H9 (cell line): Measurements from ENCODE around the gene HNF1A. TPM values are rescaled to one million over a fixed set of nuclear protein-coding genes. Genes with fewer than 3 reads are reported as not detected.

ENCODE experiments used
- DNase-seq: peaks from one replicate; pipeline ENCODE4 v3.0.0-alpha.2; 2017
- H2AFZ ChIP-seq: one replicate; pipeline ENCODE4 v1.6.1; 2013; ENCODE audit warnings: mild to moderate bottlenecking, low read length, control low read depth, moderate library complexity
- H2AK5ac ChIP-seq: 2 replicates; pipeline ENCODE4 v1.6.1; 2013; ENCODE audit warnings: low read length, control low read depth, mixed read lengths; ENCODE audit not compliant: insufficient read length
- H2BK120ac ChIP-seq: one replicate; pipeline ENCODE4 v1.6.1; 2013; ENCODE audit warnings: low read depth, mild to moderate bottlenecking, low read length, control low read depth, inconsistent platforms; ENCODE audit not compliant: poor library complexity, severe bottlenecking
- H2BK12ac ChIP-seq: 2 replicates; pipeline ENCODE4 v1.6.1; 2013; ENCODE audit warnings: low read length, control low read depth, mixed read lengths, low read depth; ENCODE audit not compliant: insufficient read length
- H2BK15ac ChIP-seq: 2 replicates; pipeline ENCODE4 v1.6.1; 2013; ENCODE audit warnings: low read depth, low read length, control low read depth
- H2BK20ac ChIP-seq: one replicate; pipeline ENCODE4 v1.6.1; 2013; ENCODE audit warnings: low read depth, mild to moderate bottlenecking, low read length, control low read depth, inconsistent platforms; ENCODE audit not compliant: poor library complexity, severe bottlenecking
- H2BK5ac ChIP-seq: 2 replicates; pipeline ENCODE4 v1.6.1; 2013; ENCODE audit warnings: low read length, control low read depth, mixed read lengths; ENCODE audit not compliant: insufficient read length
- H3K14ac ChIP-seq: 2 replicates; pipeline ENCODE4 v1.6.1; 2013; ENCODE audit warnings: low read length, control low read depth; ENCODE audit not compliant: insufficient read depth
- H3K18ac ChIP-seq: 2 replicates; pipeline ENCODE4 v1.6.1; 2013; ENCODE audit warnings: low read depth, mild to moderate bottlenecking, mixed read lengths, low read length, control low read depth; ENCODE audit not compliant: insufficient read length
- H3K23ac ChIP-seq: 2 replicates; pipeline ENCODE4 v1.6.1; 2013; ENCODE audit warnings: low read length, control low read depth, mixed read lengths, low read depth; ENCODE audit not compliant: insufficient read length
- H3K23me2 ChIP-seq: 2 replicates; pipeline ENCODE4 v1.6.1; 2013; ENCODE audit warnings: low read depth, mild to moderate bottlenecking, mixed read lengths, low read length, control low read depth; ENCODE audit not compliant: insufficient read length, poor library complexity, severe bottlenecking
- H3K27ac ChIP-seq: 2 replicates; pipeline ENCODE4 v1.5.1; 2013; ENCODE audit warnings: low read length, control low read depth, mixed read lengths, low read depth; ENCODE audit not compliant: insufficient read length
- H3K27me3 ChIP-seq: 2 replicates; pipeline ENCODE4 v1.6.1; 2013; ENCODE audit warnings: low read length, control low read depth, inconsistent platforms; ENCODE audit not compliant: insufficient read depth
- H3K4ac ChIP-seq: 2 replicates; pipeline ENCODE4 v1.6.1; 2013; ENCODE audit warnings: low read depth, mild to moderate bottlenecking, control low read depth, inconsistent platforms, low read length, moderate library complexity
- H3K4me1 ChIP-seq: 2 replicates; pipeline ENCODE4 v1.6.1; 2013; ENCODE audit warnings: low read length, control low read depth, inconsistent platforms; ENCODE audit not compliant: insufficient read depth
- H3K4me2 ChIP-seq: 2 replicates; pipeline ENCODE4 v1.6.1; 2013; ENCODE audit warnings: low read length, control low read depth, mixed read lengths; ENCODE audit not compliant: insufficient read length, insufficient read depth
- H3K56ac ChIP-seq: 2 replicates; pipeline ENCODE4 v1.6.1; 2013; ENCODE audit warnings: low read depth, mild to moderate bottlenecking, mixed read lengths, low read length, control low read depth; ENCODE audit not compliant: insufficient read length
- H3K79me1 ChIP-seq: 2 replicates; pipeline ENCODE4 v1.6.1; 2013; ENCODE audit warnings: low read depth, mild to moderate bottlenecking, moderate library complexity, low read length, control low read depth, inconsistent platforms; ENCODE audit not compliant: insufficient read depth, poor library complexity, severe bottlenecking
- H3K79me2 ChIP-seq: 2 replicates; pipeline ENCODE4 v1.6.1; 2013; ENCODE audit warnings: low read length, control low read depth, inconsistent platforms; ENCODE audit not compliant: insufficient read depth
- H3K9ac ChIP-seq: 2 replicates; pipeline ENCODE4 v1.6.1; 2013; ENCODE audit warnings: low read length, control low read depth, mixed read lengths; ENCODE audit not compliant: insufficient read length; ENCODE audit errors: extremely low read depth
- H3K9me3 ChIP-seq: one replicate; pipeline ENCODE4 v1.6.1; 2013; ENCODE audit warnings: low read depth, low read length, inconsistent platforms; ENCODE audit not compliant: control insufficient read depth
- H3T11ph ChIP-seq: one replicate; pipeline ENCODE4 v1.6.1; 2013; ENCODE audit warnings: mild to moderate bottlenecking, low read length, control low read depth, inconsistent platforms
- H4K20me1 ChIP-seq: one replicate; pipeline ENCODE4 v1.6.1; 2013; ENCODE audit not compliant: control insufficient read depth, insufficient read length, insufficient read depth
- H4K5ac ChIP-seq: 2 replicates; pipeline ENCODE4 v1.6.1; 2013; ENCODE audit warnings: low read depth, mild to moderate bottlenecking, mixed read lengths, low read length, control low read depth; ENCODE audit not compliant: insufficient read length
- H4K8ac ChIP-seq: replicated peaks from 2 replicates; pipeline ENCODE4 v1.6.1; 2013; ENCODE audit warnings: low read length, control low read depth, mixed read lengths, low read depth; ENCODE audit not compliant: insufficient read length
- H4K91ac ChIP-seq: 2 replicates; pipeline ENCODE4 v1.6.1; 2013; ENCODE audit warnings: low read depth, mild to moderate bottlenecking, moderate library complexity, mixed read lengths, low read length, control low read depth; ENCODE audit not compliant: insufficient read length
- H3K27ac Mint-ChIP-seq, 3 experiments: 2 replicates in 2 of 3; 3 replicates in 1 of 3; pipeline ENCODE4 v1.8.0; 2020 to 2021; ENCODE audit warnings: mixed read lengths in 3 of 3, mild to moderate bottlenecking in 1 of 3, moderate library complexity in 1 of 3
- H3K27me3 Mint-ChIP-seq: 2 replicates; pipeline ENCODE4 v1.8.0; 2021; ENCODE audit warnings: low read depth, mild to moderate bottlenecking, moderate library complexity, mixed read lengths
- H3K36me3 Mint-ChIP-seq, 3 experiments: 2 replicates in 2 of 3; 3 replicates in 1 of 3; pipeline ENCODE4 v1.8.0; 2020 to 2021; ENCODE audit warnings: low read depth in 3 of 3, mixed read lengths in 3 of 3; ENCODE audit not compliant: insufficient read depth in 1 of 3
- H3K4me1 Mint-ChIP-seq, 2 experiments: 2 replicates each; pipeline ENCODE4 v1.8.0; 2020; ENCODE audit warnings: mixed read lengths in 2 of 2
- H3K4me3 Mint-ChIP-seq, 2 experiments: 2 replicates in 1 of 2; 3 replicates in 1 of 2; pipeline ENCODE4 v1.8.0; 2020 to 2021; ENCODE audit warnings: mild to moderate bottlenecking in 2 of 2, mixed read lengths in 2 of 2, moderate library complexity in 1 of 2
- H3K9me3 Mint-ChIP-seq, 2 experiments: 2 replicates in 1 of 2; 3 replicates in 1 of 2; pipeline ENCODE4 v1.8.0; 2020; ENCODE audit warnings: mild to moderate bottlenecking in 2 of 2, mixed read lengths in 2 of 2, moderate library complexity in 1 of 2
- WGBS: extraction: QIAGEN DNeasy Blood & Tissue Kit; methylation state at CpG from one replicate; pipeline ENCODE4 v1.1.7; 2013; ENCODE audit warnings: missing lambda C conversion rate, low lambda C conversion rate, mixed read lengths; ENCODE audit not compliant: insufficient read length; ENCODE audit errors: extremely low coverage; 5-methylcytosine and 5-hydroxymethylcytosine counted together
- total RNA-seq: library from RNA; stranded (reverse); gene quantifications from 2 replicates; pipeline ENCODE4 v1.2.1, GENCODE V29; 2021
- TF ChIP-seq, protein P1 (sequence below): fragments of 200-600 bp; sonication (generic); conservative IDR thresholded peaks from 3 replicates; pipeline ENCODE4 v1.8.0; 2021; ENCODE audit warnings: antibody characterized with exemption, mild to moderate bottlenecking

Gene HNF1A
- total RNA-seq, 1 experiment from 2014 or later: not detected

DNA sequence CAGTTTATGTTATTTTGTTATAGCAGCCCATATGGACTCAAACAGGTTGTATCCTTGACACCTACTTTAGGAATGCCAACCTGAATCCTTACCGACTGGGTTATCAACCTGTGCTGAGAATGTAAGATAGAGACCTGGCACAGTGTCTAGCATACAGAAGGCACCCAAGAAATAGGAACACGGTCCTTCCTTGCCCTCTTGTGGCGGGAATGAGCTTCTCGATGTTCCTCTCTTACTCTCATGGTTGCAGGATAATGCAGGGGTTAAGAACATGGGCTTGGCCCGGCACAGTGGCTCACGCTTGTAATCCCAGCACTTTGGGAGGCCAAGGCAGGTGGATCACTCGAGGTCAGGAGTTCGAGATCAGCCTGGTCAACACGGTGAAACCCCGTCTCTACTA, 31.4 kb downstream of the HNF1A start:
- Histone ChIP-seq H3T11ph (no peak overlapping the region), H3K27me3 (no peaks in the 10 kb centered on the region), H3K23ac (no peak overlapping the region), H4K5ac (no peak overlapping the region), H3K4me1 (no peaks in the 10 kb centered on the region), H4K91ac (no peak overlapping the region), H2AFZ (no peak overlapping the region), H3K14ac (no peak overlapping the region), H3K9me3 (no peaks in the 10 kb centered on the region), H4K20me1 (no peaks in the 10 kb centered on the region), H2BK12ac (no peak overlapping the region), H4K8ac (no peak overlapping the region), H3K18ac (no peak overlapping the region), H2BK5ac (no peak overlapping the region), H2BK20ac (no peak overlapping the region), H3K27ac (no peak overlapping the region), H2AK5ac (no peak overlapping the region), H3K4ac (no peak overlapping the region), H3K4me2 (no peak overlapping the region), H2BK15ac (no peak overlapping the region), H2BK120ac (no peak overlapping the region), H3K9ac (no peak overlapping the region), H3K23me2 (no peaks in the 10 kb centered on the region), H3K79me2 (no peaks in the 10 kb centered on the region), H3K56ac (no peak overlapping the region), H3K79me1 (no peaks in the 10 kb centered on the region)
- no peaks in the 10 kb centered on the region for H3K27me3 Mint-ChIP-seq
- no peaks in the 10 kb centered on the region for H3K9me3 Mint-ChIP-seq
- peaks cover 32 to 68% (median 57%) of the 10 kb centered on the region in 3 experiments for H3K36me3 Mint-ChIP-seq
- H3K4me1 Mint-ChIP-seq: no peaks in the 10 kb centered on the region; a peak in 2 of 4 replicates
- TF ChIP-seq, protein P1, sequence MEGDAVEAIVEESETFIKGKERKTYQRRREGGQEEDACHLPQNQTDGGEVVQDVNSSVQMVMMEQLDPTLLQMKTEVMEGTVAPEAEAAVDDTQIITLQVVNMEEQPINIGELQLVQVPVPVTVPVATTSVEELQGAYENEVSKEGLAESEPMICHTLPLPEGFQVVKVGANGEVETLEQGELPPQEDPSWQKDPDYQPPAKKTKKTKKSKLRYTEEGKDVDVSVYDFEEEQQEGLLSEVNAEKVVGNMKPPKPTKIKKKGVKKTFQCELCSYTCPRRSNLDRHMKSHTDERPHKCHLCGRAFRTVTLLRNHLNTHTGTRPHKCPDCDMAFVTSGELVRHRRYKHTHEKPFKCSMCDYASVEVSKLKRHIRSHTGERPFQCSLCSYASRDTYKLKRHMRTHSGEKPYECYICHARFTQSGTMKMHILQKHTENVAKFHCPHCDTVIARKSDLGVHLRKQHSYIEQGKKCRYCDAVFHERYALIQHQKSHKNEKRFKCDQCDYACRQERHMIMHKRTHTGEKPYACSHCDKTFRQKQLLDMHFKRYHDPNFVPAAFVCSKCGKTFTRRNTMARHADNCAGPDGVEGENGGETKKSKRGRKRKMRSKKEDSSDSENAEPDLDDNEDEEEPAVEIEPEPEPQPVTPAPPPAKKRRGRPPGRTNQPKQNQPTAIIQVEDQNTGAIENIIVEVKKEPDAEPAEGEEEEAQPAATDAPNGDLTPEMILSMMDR: peak; percentile 73
- DNase-seq: peak; percentile 74
- no CpG with 5 or more reads among the region's 10 CpGs for WGBS
- H3K4me3 Mint-ChIP-seq: no peak overlapping the region
- H3K27ac Mint-ChIP-seq: no peak overlapping the region
